PC-9 (cell line): Measurements from ENCODE around the gene RGS6. TPM values are rescaled to one million over a fixed set of nuclear protein-coding genes. Genes with fewer than 3 reads are reported as not detected.

Experiments
- BruUV-seq: library from RNA; stranded (reverse); fragments of 400-500 nt; replicated peaks from 2 replicates; lab custom pipeline; 2021; lab: Mats Ljungman, UMichigan
- CTCF ChIA-PET: fragments of 300-600 bp; sonication (Branson Sonifier 250); formaldehyde crosslinking; loops from one replicate; lab custom pipeline; 2022; ENCODE audit warnings: antibody characterized with exemption; lab: Charles Lee
- POLR2A ChIA-PET: fragments of 300-600 bp; sonication (Branson Sonifier 250); formaldehyde crosslinking; loops from one replicate; lab custom pipeline; 2022; ENCODE audit warnings: antibody characterized with exemption; ENCODE audit not compliant: unreplicated experiment; lab: Charles Lee
- DNase-seq, 2 experiments: peaks; one replicate each; pipeline versions ENCODE4 v3.0.0 to v3.0.0-alpha.2; 2015 to 2022; ENCODE audit warnings: mixed read lengths in 1 of 2
- H2AFZ ChIP-seq: fragments of 200-600 bp; sonication (generic); 2 replicates; pipeline ENCODE4 v1.8.1; 2017; ENCODE audit warnings: antibody characterized with exemption
- H3F3A ChIP-seq: fragments of 200-600 bp; sonication (generic); 2 replicates; pipeline ENCODE4 v1.8.1; 2017; ENCODE audit warnings: antibody characterized with exemption, mild to moderate bottlenecking, low read depth; ENCODE audit not compliant: insufficient read depth
- H3K27ac ChIP-seq: fragments of 200-600 bp; sonication (generic); 2 replicates; pipeline ENCODE4 v1.6.1; 2016; ENCODE audit warnings: mixed run types
- H3K27me3 ChIP-seq: fragments of 200-600 bp; sonication (generic); 2 replicates; pipeline ENCODE4 v1.6.1; 2016; ENCODE audit warnings: low read depth, mixed run types; ENCODE audit not compliant: insufficient read depth
- H3K36me3 ChIP-seq: fragments of 200-600 bp; sonication (generic); 2 replicates; pipeline ENCODE4 v1.6.1; 2016; ENCODE audit warnings: low read depth, mixed run types
- H3K4me1 ChIP-seq: fragments of 200-600 bp; sonication (generic); replicated peaks from 2 replicates; pipeline ENCODE4 v1.6.1; 2016; ENCODE audit warnings: mixed run types; ENCODE audit not compliant: insufficient read depth
- H3K4me2 ChIP-seq: fragments of 200-600 bp; sonication (generic); 2 replicates; pipeline ENCODE4 v1.6.1; 2017; ENCODE audit warnings: mixed run types
- H3K4me3 ChIP-seq: fragments of 200-600 bp; sonication (generic); 2 replicates; pipeline ENCODE4 v1.6.1; 2016; ENCODE audit warnings: mixed run types
- H3K79me2 ChIP-seq: fragments of 200-600 bp; sonication (generic); 2 replicates; pipeline ENCODE4 v1.6.1; 2017; ENCODE audit warnings: low read depth, mixed run types
- H3K9me2 ChIP-seq: fragments of 200-600 bp; sonication (generic); 2 replicates; pipeline ENCODE4 v1.8.1; 2017; ENCODE audit warnings: mild to moderate bottlenecking; ENCODE audit not compliant: insufficient read depth
- H3K9me3 ChIP-seq: fragments of 200-600 bp; sonication (generic); 2 replicates; pipeline ENCODE4 v1.8.1; 2016; ENCODE audit warnings: low read depth; ENCODE audit not compliant: insufficient read depth
- H4K20me1 ChIP-seq: fragments of 200-600 bp; sonication (generic); 2 replicates; pipeline ENCODE4 v1.8.1; 2017; ENCODE audit not compliant: insufficient read depth
- CTCF ChIP-seq: fragments of 200-600 bp; sonication (generic); conservative IDR thresholded peaks from 2 replicates; pipeline ENCODE4 v1.6.1; 2017; ENCODE audit warnings: mixed run types, antibody characterized with exemption, mild to moderate bottlenecking, moderate library complexity
- EZH2 ChIP-seq: fragments of 200-600 bp; sonication (generic); IDR thresholded peaks from 2 replicates; pipeline ENCODE4 v1.8.0; 2017; ENCODE audit warnings: antibody characterized with exemption, low read depth
- intact Hi-C: fragments of 100-400 bp; cut with micrococcal nuclease; formaldehyde crosslinking; loops from one replicate; pipeline ENCODE4 v1.10.0; 2022; ENCODE audit not compliant: unreplicated experiment
- total RNA-seq: library from RNA; stranded (reverse); gene quantifications from 2 replicates; pipeline ENCODE4 v1.2.3, GENCODE V29; 2021

The RGS6 gene
- total RNA-seq, 1 experiment from 2014 or later: not detected

- DNase-seq: no peak
- Histone ChIP-seq H3K9me2 (no peaks in the 10 kb centered on the region), H3F3A (no peaks in the 10 kb centered on the region), H3K27me3 (peaks cover 68% of the 10 kb centered on the region), H3K27ac (no peak overlapping the region), H4K20me1 (no peaks in the 10 kb centered on the region), H3K4me3 (no peak overlapping the region), H3K4me1 (no peaks in the 10 kb centered on the region), H2AFZ (no peak overlapping the region), H3K79me2 (no peaks in the 10 kb centered on the region), H3K36me3 (no peaks in the 10 kb centered on the region), H3K4me2 (no peak overlapping the region), H3K9me3 (no peaks in the 10 kb centered on the region)
- ChIA-PET POLR2A (no interaction called here), CTCF (no interaction called here)
- intact Hi-C loops: no loop called here
- BruUV-seq: no TSS peak
- TF ChIP-seq CTCF: no peak
- no peak for TF ChIP-seq EZH2
These were observed 606.2 kb downstream of the RGS6 start for GRCh38 chr14:72538387-72538786.

- H3K79me2 ChIP-seq: no peaks in the 10 kb centered on the region
- peaks cover 73% of the 10 kb centered on the region for H3K27me3 ChIP-seq
- no peak for TF ChIP-seq CTCF
- TF ChIP-seq EZH2: no peak
- H4K20me1 ChIP-seq: no peaks in the 10 kb centered on the region
- no peak overlapping the region for H3K27ac ChIP-seq
- H3K36me3 ChIP-seq: no peaks in the 10 kb centered on the region
- intact Hi-C loops: no loop called here
- H2AFZ ChIP-seq: no peak overlapping the region
- no peaks in the 10 kb centered on the region for H3K9me2 ChIP-seq
- no peak for DNase-seq
- BruUV-seq: no TSS peak
- H3K4me2 ChIP-seq: no peak overlapping the region
- CTCF ChIA-PET: no interaction called here
- H3K9me3 ChIP-seq: no peaks in the 10 kb centered on the region
- H3F3A ChIP-seq: no peaks in the 10 kb centered on the region
- H3K4me3 ChIP-seq: no peak overlapping the region
- POLR2A ChIA-PET: no interaction called here
- no peaks in the 10 kb centered on the region for H3K4me1 ChIP-seq
These were observed 607.6 kb downstream of the RGS6 start for GRCh38 chr14:72539661-72540315.

GRCh38 chr14:72540836-72541235 lies 608.6 kb downstream of the RGS6 start:
- BruUV-seq: no TSS peak
- Histone ChIP-seq H3K4me1 (no peaks in the 10 kb centered on the region), H3K27ac (no peak overlapping the region), H3F3A (no peaks in the 10 kb centered on the region), H4K20me1 (no peaks in the 10 kb centered on the region), H2AFZ (no peak overlapping the region), H3K36me3 (no peaks in the 10 kb centered on the region), H3K4me2 (no peak overlapping the region), H3K9me2 (no peaks in the 10 kb centered on the region), H3K4me3 (no peak overlapping the region), H3K79me2 (no peaks in the 10 kb centered on the region), H3K27me3 (peaks cover 83% of the 10 kb centered on the region), H3K9me3 (no peaks in the 10 kb centered on the region)
- DNase-seq: no peak
- ChIA-PET CTCF (no interaction called here), POLR2A (no interaction called here)
- intact Hi-C loops: no loop called here
- TF ChIP-seq CTCF (no peak), EZH2 (no peak)
